Measurements from ENCODE around the gene RFT1. TPM values are rescaled to one million over a fixed set of nuclear protein-coding genes. Genes with fewer than 3 reads are reported as not detected.

RFT1 gene
- total and polyA plus RNA-seq, 9 donors, result 8.3 to 23.6 (median 17.8) TPM

GRCh38 chr3:53164911-53165310 is 34.7 kb upstream of the RFT1 start:
- Histone ChIP-seq H3K4me3 (no peak overlapping the region), H3K9me3 (no peaks in the 10 kb centered on the region), H3K36me3 (no peaks in the 10 kb centered on the region), H3K4me1 (ENCODE audit: insufficient read depth) (peaks cover 7% of the 10 kb centered on the region), H3K27ac (no peak overlapping the region), H3K27me3 (no peaks in the 10 kb centered on the region)
- WGBS, 3 donors, result 72 to 80% (median 75%) methylated on average over 9 of the region's 9 CpGs
- intact Hi-C loops (cut with DNase I), result loop anchor here in 1 of 4 donors (5.0 kb wide), 1 partner anchor 87 kb away; no protein-coding TSS in a partner anchor
- TF ChIP-seq CTCF (IDR thresholded peaks at IDR 0.05) (no peak), EP300 (IDR thresholded peaks at IDR 0.05) (no peak), POLR2A (IDR thresholded peaks at IDR 0.05) (no peak)
- no peak for DNase-seq

- Histone ChIP-seq H3K27ac (peak overlapping the region in 1 of 2 donors; percentile 84), H3K4me3 (no peak overlapping the region), H3K27me3 (no peaks in the 10 kb centered on the region), H3K36me3 (no peaks in the 10 kb centered on the region), H3K4me1 (ENCODE audit: insufficient read depth) (peaks cover 12% of the 10 kb centered on the region), H3K9me3 (no peaks in the 10 kb centered on the region)
- DNase-seq, result no peak
- 80 to 81% (median 81%) methylated on average over 6 of the region's 6 CpGs for WGBS, 3 donors
- TF ChIP-seq POLR2A (IDR thresholded peaks at IDR 0.05) (no peak), EP300 (IDR thresholded peaks at IDR 0.05) (no peak), CTCF (IDR thresholded peaks at IDR 0.05) (no peak)
- intact Hi-C loops (cut with DNase I), result no loop called here
These were observed 33.5 kb upstream of the RFT1 start for GRCh38 chr3:53163444-53164387.

GRCh38 chr3:53162672-53163443 is 32.6 kb upstream of the RFT1 start:
- intact Hi-C loops (cut with DNase I), result no loop called here
- Histone ChIP-seq H3K9me3 (no peaks in the 10 kb centered on the region), H3K4me1 (ENCODE audit: insufficient read depth) (peaks cover 12% of the 10 kb centered on the region), H3K27ac (peak overlapping the region in 1 of 2 donors; percentile 84), H3K36me3 (no peaks in the 10 kb centered on the region), H3K4me3 (no peak overlapping the region), H3K27me3 (no peaks in the 10 kb centered on the region)
- no peak for TF ChIP-seq CTCF (IDR thresholded peaks at IDR 0.05)
- no peak for TF ChIP-seq POLR2A (IDR thresholded peaks at IDR 0.05)
- TF ChIP-seq EP300 (IDR thresholded peaks at IDR 0.05), result no peak
- DNase-seq, result peak in 1 of 5 donors; percentile 20
- 79 to 82% (median 80%) methylated on average over 12 of the region's 12 CpGs for WGBS, 3 donors

- Histone ChIP-seq H3K36me3 (no peaks in the 10 kb centered on the region), H3K4me3 (peak overlapping the region; percentile 86), H3K4me1 (ENCODE audit: insufficient read depth) (peaks cover 12% of the 10 kb centered on the region), H3K27ac (peak overlapping the region; percentile 68 to 84), H3K9me3 (no peaks in the 10 kb centered on the region), H3K27me3 (no peaks in the 10 kb centered on the region)
- peak; percentile 32 to 66 (median 48) for DNase-seq
- 7 to 11% (median 10%) methylated on average over 33 to 49 of the region's 49 CpGs for WGBS, 3 donors
- intact Hi-C loops (cut with DNase I), result no loop called here
- TF ChIP-seq EP300 (IDR thresholded peaks at IDR 0.05), result no peak
- TF ChIP-seq POLR2A (IDR thresholded peaks at IDR 0.05), result no peak
- TF ChIP-seq CTCF (IDR thresholded peaks at IDR 0.05), result no peak
These were observed 31.8 kb upstream of the RFT1 start for GRCh38 chr3:53161820-53162671.

Data from ovary (tissue), 9 donors.